IMR-90 (cell line): ENCODE measurements around the gene CAMK2G. TPM values are rescaled to one million over a fixed set of nuclear protein-coding genes. Genes with fewer than 3 reads are reported as not detected.
"Not testable (repeated sequence)": the region's sequence is repeated elsewhere in the genome, so short reads cannot be mapped to it uniquely, and the experiment has no call there.

Experiments
- ATAC-seq: fragments of 200-7000 bp; cut with Tn5 transposase; 2 replicates; pipeline ENCODE4 v1.9.1; 2020; ENCODE audit warnings: low read depth, mild to moderate bottlenecking, moderate library complexity
- BruUV-seq: library from RNA; stranded (reverse); fragments of 400-500 nt; replicated peaks from 2 replicates; lab custom pipeline; 2021; lab: Mats Ljungman, UMichigan
- CTCF ChIA-PET: fragments of 300-600 bp; formaldehyde crosslinking; extraction: SDS; loops from one replicate; lab custom pipeline; 2021; ENCODE audit warnings: antibody characterized with exemption; lab: Yijun Ruan, JAX
- POLR2A ChIA-PET: fragments of 300-600 bp; sonication (Branson Sonifier 250); formaldehyde crosslinking; loops from one replicate; lab custom pipeline; 2022; ENCODE audit warnings: antibody characterized with exemption; ENCODE audit not compliant: unreplicated experiment; lab: Charles Lee
- DNase-seq: peaks from one replicate; pipeline ENCODE4 v3.0.0; 2013
- H2AFZ ChIP-seq: replicated peaks from 2 replicates; pipeline ENCODE3; 2013; ENCODE audit warnings: low read length, mild to moderate bottlenecking; ENCODE audit not compliant: poor library complexity
- H2AK5ac ChIP-seq: 2 replicates; pipeline ENCODE4 v1.6.1; 2013; ENCODE audit warnings: low read depth, low read length, inconsistent platforms
- H2AK9ac ChIP-seq: replicated peaks from 2 replicates; pipeline ENCODE3; 2013; ENCODE audit warnings: mild to moderate bottlenecking, low read depth, low read length, moderate library complexity; ENCODE audit not compliant: poor library complexity
- H2BK120ac ChIP-seq: 2 replicates; pipeline ENCODE4 v1.6.1; 2013; ENCODE audit warnings: low read depth, low read length, inconsistent platforms
- H2BK15ac ChIP-seq: 3 replicates; pipeline ENCODE4 v1.6.1; 2013; ENCODE audit warnings: low read depth, low read length, inconsistent platforms
- H2BK20ac ChIP-seq: 2 replicates; pipeline ENCODE4 v1.6.1; 2013; ENCODE audit warnings: low read depth, mild to moderate bottlenecking, inconsistent platforms, low read length, moderate library complexity
- H2BK5ac ChIP-seq: 2 replicates; pipeline ENCODE4 v1.6.1; 2013; ENCODE audit warnings: mild to moderate bottlenecking, low read depth, low read length, inconsistent platforms; ENCODE audit not compliant: poor library complexity, severe bottlenecking
- H3K14ac ChIP-seq: replicated peaks from 2 replicates; pipeline ENCODE4 v1.6.1; 2013; ENCODE audit warnings: low read depth, low read length, inconsistent platforms
- H3K18ac ChIP-seq: 2 replicates; pipeline ENCODE4 v1.6.1; 2013; ENCODE audit warnings: low read depth, low read length, control low read depth
- H3K23ac ChIP-seq: 2 replicates; pipeline ENCODE4 v1.6.1; 2013; ENCODE audit warnings: low read depth, low read length, inconsistent platforms
- H3K27ac ChIP-seq: 2 replicates; pipeline ENCODE4 v1.5.1; 2013; ENCODE audit warnings: mild to moderate bottlenecking, control low read depth, low read length; ENCODE audit not compliant: insufficient read depth
- H3K27me3 ChIP-seq: 2 replicates; pipeline ENCODE4 v1.6.1; 2013; ENCODE audit warnings: low read length; ENCODE audit not compliant: control insufficient read depth, insufficient read depth
- H3K36me3 ChIP-seq: 2 replicates; pipeline ENCODE4 v1.6.1; 2013; ENCODE audit warnings: low read length, mixed read lengths; ENCODE audit not compliant: control insufficient read depth, insufficient read depth
- H3K4ac ChIP-seq: 2 replicates; pipeline ENCODE4 v1.6.1; 2013; ENCODE audit warnings: low read depth, low read length, inconsistent platforms
- H3K4me1 ChIP-seq: 2 replicates; pipeline ENCODE4 v1.6.1; 2013; ENCODE audit warnings: low read length, mixed read lengths; ENCODE audit not compliant: control insufficient read depth, insufficient read depth
- H3K4me2 ChIP-seq: 2 replicates; pipeline ENCODE4 v1.6.1; 2013; ENCODE audit warnings: low read depth, mild to moderate bottlenecking, control low read depth, low read length, moderate library complexity
- H3K4me3 ChIP-seq: 2 replicates; pipeline ENCODE4 v1.5.1; 2013; ENCODE audit warnings: low read depth, mild to moderate bottlenecking, control low read depth, low read length, moderate library complexity; ENCODE audit not compliant: insufficient read depth
- H3K56ac ChIP-seq: 2 replicates; pipeline ENCODE4 v1.6.1; 2013; ENCODE audit warnings: low read length, inconsistent platforms; ENCODE audit not compliant: insufficient read depth; ENCODE audit errors: extremely low read depth
- H3K79me1 ChIP-seq, 2 experiments: 2 replicates each; pipeline ENCODE4 v1.6.1; 2013; ENCODE audit warnings: low read length in 2 of 2, inconsistent platforms in 1 of 2, low read depth in 1 of 2
- H3K9ac ChIP-seq: 2 replicates; pipeline ENCODE4 v1.6.1; 2013; ENCODE audit warnings: low read depth, low read length, control low read depth
- H3K9me1 ChIP-seq: 2 replicates; pipeline ENCODE4 v1.6.1; 2013; ENCODE audit warnings: low read length, inconsistent platforms; ENCODE audit not compliant: insufficient read depth
- H3K9me3 ChIP-seq: 2 replicates; pipeline ENCODE4 v1.6.1; 2013; ENCODE audit warnings: low read length; ENCODE audit not compliant: control insufficient read depth, insufficient read depth
- H4K20me1 ChIP-seq: 2 replicates; pipeline ENCODE4 v1.6.1; 2013; ENCODE audit warnings: low read length, inconsistent platforms; ENCODE audit not compliant: insufficient read depth
- H4K5ac ChIP-seq: 2 replicates; pipeline ENCODE4 v1.6.1; 2013; ENCODE audit warnings: mild to moderate bottlenecking, low read depth, low read length, control low read depth
- H4K8ac ChIP-seq, 2 experiments: 2 replicates each; pipeline ENCODE4 v1.6.1; 2013; ENCODE audit warnings: low read depth in 2 of 2, low read length in 2 of 2, control low read depth in 1 of 2, inconsistent platforms in 1 of 2
- H4K91ac ChIP-seq: 2 replicates; pipeline ENCODE4 v1.6.1; 2013; ENCODE audit warnings: low read depth, low read length, inconsistent platforms; ENCODE audit not compliant: insufficient read depth
- WGBS, 2 experiments: methylation state at CpG; one replicate each; pipeline versions ENCODE4 v1.1.5 to v1.1.7; 2013; ENCODE audit warnings: missing lambda C conversion rate in 2 of 2; ENCODE audit not compliant: insufficient read length in 1 of 2; ENCODE audit errors: extremely low coverage in 2 of 2; 5-methylcytosine and 5-hydroxymethylcytosine counted together
- dilution Hi-C: fragments of 300-500 bp; cut with HindIII; formaldehyde crosslinking; loops from one replicate; pipeline ENCODE4 v1.14.3; 2018; ENCODE audit warnings: low sequenced_read_pairs; ENCODE audit not compliant: unreplicated experiment
- in situ Hi-C: fragments of 300-500 bp; cut with MboI; formaldehyde crosslinking; loops from 3 replicates; pipeline ENCODE4 v1.14.3; 2019; ENCODE audit warnings: low sequenced_read_pairs, inconsistent platforms, mixed read lengths
- intact Hi-C: fragments of 100-400 bp; cut with micrococcal nuclease; formaldehyde crosslinking; loops from 2 replicates; pipeline ENCODE4 v1.10.0; 2022
- polyA plus RNA-seq, 3 experiments: library from polyadenylated mRNA; depleted of rRNA; stranded (reverse); fragments of >200 nt; gene quantifications; 2 replicates each; pipeline ENCODE4 v1.2.3, GENCODE V29; 2012; ENCODE audit warnings: low replicate concordance in 1 of 3
- total RNA-seq: library from RNA; depleted of rRNA; stranded (reverse); fragments of >200 nt; gene quantifications from 2 replicates; pipeline ENCODE4 v1.2.3, GENCODE V29; 2012

The CAMK2G gene
- total and polyA plus RNA-seq, 2 of the 4 experiments (the other 2 are of a cell fraction): 20.4 to 25.4 TPM

DNA sequence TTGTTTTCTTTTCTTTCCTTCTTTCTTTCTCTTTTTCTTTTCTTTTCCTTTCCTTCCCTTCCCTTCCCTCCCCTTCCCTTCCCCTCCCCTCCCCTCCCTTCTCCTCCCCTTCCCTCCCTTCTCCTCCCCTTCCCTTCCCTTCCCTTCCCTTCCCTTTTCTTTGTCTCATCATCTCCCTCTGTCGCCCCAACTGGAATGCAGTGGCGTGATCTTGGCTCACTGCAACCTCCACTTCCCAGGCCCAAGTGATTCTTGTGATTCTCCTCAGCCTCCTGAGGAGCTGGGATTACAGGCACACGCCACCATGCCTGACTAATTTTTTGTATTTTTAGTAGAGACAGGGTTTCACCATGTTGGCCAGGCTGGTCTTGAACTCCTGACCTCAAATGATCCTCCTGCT, 15.1 kb upstream of the CAMK2G start:
- H3K4me3 ChIP-seq, H3K14ac ChIP-seq, H3K27me3 ChIP-seq, ATAC-seq, H2BK20ac ChIP-seq, H4K5ac ChIP-seq, DNase-seq, BruUV-seq, dilution Hi-C loops, H3K4me2 ChIP-seq, H3K9me3 ChIP-seq, intact Hi-C loops, H2AFZ ChIP-seq, H3K27ac ChIP-seq, H2AK9ac ChIP-seq, H3K9ac ChIP-seq, H4K20me1 ChIP-seq, H3K18ac ChIP-seq, H3K23ac ChIP-seq, H2BK5ac ChIP-seq, H3K36me3 ChIP-seq, H3K56ac ChIP-seq: not testable (repeated sequence)
- Histone ChIP-seq H3K9me1 (peaks cover 34% of the 10 kb centered on the region), H4K91ac (peak overlapping the region; percentile 89), H3K79me1 (peaks cover 6 to 54% of the 10 kb centered on the region in 2 experiments; a peak in 3 of 4 replicates), H2BK120ac (peak overlapping the region; percentile 99), H3K4ac (peak overlapping the region; percentile 99; the same call in 1 of the 2 replicates), H2BK15ac (peak overlapping the region; percentile 87; the same call in 2 of the 3 replicates), H3K4me1 (peaks cover 43% of the 10 kb centered on the region), H2AK5ac (peak overlapping the region; percentile 95; the same call in 1 of the 2 replicates), H4K8ac (peak overlapping the region; percentile 85 to 86; a peak in 1 of 4 replicates)
- ChIA-PET CTCF (interaction anchor here (0.9 to 5.0 kb wide), 4 partner anchors 16 to 192 kb away, joined by 3 to 38 read pairs (median 5); partner anchors contain the start of gene CHCHD1), POLR2A (interaction anchor here (0.6 to 4.9 kb wide), 2 partner anchors 22 to 77 kb away, joined by 5 to 34 read pairs; partner anchors contain the start of gene PLAU)
- 80% methylated on average over 2 of the region's 3 CpGs; no CpG with 5 or more reads in 1 of the 2 experiments for WGBS, 2 experiments
- in situ Hi-C loops: loop anchor here (5.0 kb wide), 2 partner anchors 48 to 193 kb away; no protein-coding TSS in a partner anchor
